ENCODE data around the gene GORAB. TPM values are rescaled to one million over a fixed set of nuclear protein-coding genes. Genes with fewer than 3 reads are reported as not detected.

Gene GORAB
- total RNA-seq, 2 experiments from 2014 or later, result 11.0 TPM

DNA sequence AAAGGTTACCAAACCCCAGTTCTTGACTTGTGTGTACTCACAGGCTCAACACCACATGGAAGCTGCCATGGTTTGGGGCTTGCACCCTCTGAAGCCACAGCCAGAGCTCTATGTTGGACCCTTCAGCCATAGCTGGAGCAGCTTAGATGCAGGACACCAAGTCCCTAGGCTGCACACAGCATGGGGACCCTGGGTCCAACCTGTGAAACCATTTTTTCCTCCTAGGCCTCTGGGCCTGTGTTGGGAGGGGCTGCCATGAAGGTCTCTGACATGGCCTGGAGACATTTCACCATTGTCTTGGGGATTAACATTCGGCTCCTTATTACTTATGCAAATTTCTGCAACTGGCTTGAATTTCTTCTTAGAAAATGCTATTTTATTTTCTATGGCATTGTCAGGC lies 69.9 kb downstream of the GORAB start:
- H3K9me3 Mint-ChIP-seq (ENCODE audit: insufficient read depth), result peaks cover 13% of the 10 kb centered on the region
- H3K27ac Mint-ChIP-seq, result no peak overlapping the region
- POLR2A ChIA-PET, result no interaction called here
- CTCF ChIA-PET, result no interaction called here
- DNase-seq (no peak), ATAC-seq (no peak)
- H3K36me3 Mint-ChIP-seq (ENCODE audit: low read depth), result no peaks in the 10 kb centered on the region
- no peak overlapping the region for H3K4me3 Mint-ChIP-seq
- H3K4me1 Mint-ChIP-seq (ENCODE audit: low read depth), result no peaks in the 10 kb centered on the region
- no peaks in the 10 kb centered on the region for H3K27me3 Mint-ChIP-seq (ENCODE audit: low read depth)

Other genes starting within 250 kb of the GORAB start
- gene PRRX1, start 132.0 kb downstream of the GORAB start, total RNA-seq, result not detected

Data from activated CD8-positive, alpha-beta T cell treated with anti-CD3 and anti-CD28 coated beads, Interleukin-2, amount 10 ng/mL, durations not matched to agents 7 days and 5 days (primary cell).